ENCODE measurements around the gene HNRNPA0. TPM values are rescaled to one million over a fixed set of nuclear protein-coding genes. Genes with fewer than 3 reads are reported as not detected.

The HNRNPA0 gene
- total RNA-seq, 1 experiment from 2014 or later = 33.3 TPM

DNA sequence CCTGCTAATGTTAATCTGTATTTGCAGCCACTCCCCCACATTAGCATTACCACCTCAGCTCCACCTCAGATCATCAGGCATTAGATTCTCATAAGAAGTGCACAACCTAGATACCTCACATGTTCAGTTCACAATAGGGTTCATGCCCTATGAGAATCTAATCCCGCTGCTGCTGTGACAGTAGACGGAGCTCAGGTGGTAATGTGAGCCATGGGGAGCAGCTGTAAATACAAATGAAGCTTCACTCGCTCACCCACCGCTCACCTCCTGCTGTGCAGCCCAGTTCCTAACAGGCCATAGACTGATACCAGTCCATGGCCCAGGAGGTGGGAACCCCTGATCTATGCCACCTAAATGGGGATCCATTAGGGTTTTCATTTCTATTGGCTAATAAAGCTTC lies 6.1 kb upstream of the HNRNPA0 start:
- CTCF ChIA-PET = no interaction called here

DNA sequence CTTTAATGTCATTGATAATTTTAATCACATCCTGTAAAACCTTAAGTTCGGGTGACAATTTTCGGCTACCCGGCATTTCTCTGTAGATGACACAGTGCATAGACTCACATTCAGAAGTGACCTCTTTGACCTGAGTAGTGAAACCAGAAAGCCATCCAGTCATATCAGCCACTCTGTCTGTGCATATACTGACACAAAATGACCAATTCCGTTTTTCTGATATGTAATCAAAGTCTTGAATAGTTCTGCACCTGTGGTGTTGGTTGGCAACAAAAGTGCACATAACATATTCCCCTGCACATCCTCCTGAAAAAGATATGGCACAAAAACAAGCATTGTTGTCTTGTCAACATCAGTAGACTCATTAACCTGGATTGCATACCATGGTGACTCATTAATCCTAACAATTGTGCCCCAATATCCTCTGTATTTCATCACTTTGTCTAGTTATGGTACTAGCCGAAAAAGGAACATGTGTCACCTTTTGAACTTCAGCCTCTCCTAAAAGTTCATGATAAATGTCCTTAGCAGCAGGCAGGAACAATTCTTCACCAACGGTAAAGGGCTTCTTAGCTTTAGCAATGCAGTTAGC lies 4.6 kb upstream of the HNRNPA0 start:
- DNase-seq (ENCODE audit: low read depth, low spot score) (no peak), ATAC-seq (no peak)
- Histone ChIP-seq H3K4me1 (ENCODE audit: control insufficient read depth, insufficient read depth, low read length) (peaks cover 3% of the 10 kb centered on the region), H3K4me3 (ENCODE audit: low read depth in 2 of 2, low read length in 2 of 2) (no peak overlapping the region), H3K9me3 (ENCODE audit: control insufficient read depth, insufficient read depth, low read depth, low read length) (no peaks in the 10 kb centered on the region), H3K36me3 (ENCODE audit: control insufficient read depth, insufficient read depth, low read length) (no peaks in the 10 kb centered on the region; the same call in 1 of the 2 replicates), H3K27me3 (ENCODE audit: control insufficient read depth, insufficient read depth, low read length) (no peaks in the 10 kb centered on the region), H3K27ac (ENCODE audit: low read length) (no peak overlapping the region)
- in situ Hi-C loops (cut with HindIII; ENCODE audit: low pct_unique_long_range_greater_than_20kb, low sequenced_read_pairs) (no loop called here), intact Hi-C loops (cut with micrococcal nuclease; ENCODE audit: unreplicated experiment) (no loop called here)
- ChIA-PET CTCF (no interaction called here), POLR2A (no interaction called here)
- no TSS peak for BruUV-seq (replicated peaks)
- TF ChIP-seq SIN3A (IDR thresholded peaks at IDR 0.05; ENCODE audit: borderline replicate concordance, insufficient read depth, low read depth, low read length) = no peak
- TF ChIP-seq, protein P1, sequence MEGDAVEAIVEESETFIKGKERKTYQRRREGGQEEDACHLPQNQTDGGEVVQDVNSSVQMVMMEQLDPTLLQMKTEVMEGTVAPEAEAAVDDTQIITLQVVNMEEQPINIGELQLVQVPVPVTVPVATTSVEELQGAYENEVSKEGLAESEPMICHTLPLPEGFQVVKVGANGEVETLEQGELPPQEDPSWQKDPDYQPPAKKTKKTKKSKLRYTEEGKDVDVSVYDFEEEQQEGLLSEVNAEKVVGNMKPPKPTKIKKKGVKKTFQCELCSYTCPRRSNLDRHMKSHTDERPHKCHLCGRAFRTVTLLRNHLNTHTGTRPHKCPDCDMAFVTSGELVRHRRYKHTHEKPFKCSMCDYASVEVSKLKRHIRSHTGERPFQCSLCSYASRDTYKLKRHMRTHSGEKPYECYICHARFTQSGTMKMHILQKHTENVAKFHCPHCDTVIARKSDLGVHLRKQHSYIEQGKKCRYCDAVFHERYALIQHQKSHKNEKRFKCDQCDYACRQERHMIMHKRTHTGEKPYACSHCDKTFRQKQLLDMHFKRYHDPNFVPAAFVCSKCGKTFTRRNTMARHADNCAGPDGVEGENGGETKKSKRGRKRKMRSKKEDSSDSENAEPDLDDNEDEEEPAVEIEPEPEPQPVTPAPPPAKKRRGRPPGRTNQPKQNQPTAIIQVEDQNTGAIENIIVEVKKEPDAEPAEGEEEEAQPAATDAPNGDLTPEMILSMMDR (IDR thresholded peaks at IDR 0.05) = no peak
- TF ChIP-seq TCF7L2 (IDR thresholded peaks at IDR 0.05; ENCODE audit: low read depth, low read length) = no peak
- no peak for TF ChIP-seq POLR2AphosphoS5 (IDR thresholded peaks at IDR 0.05; ENCODE audit: low read depth, low read length)
- TF ChIP-seq, protein P2, sequence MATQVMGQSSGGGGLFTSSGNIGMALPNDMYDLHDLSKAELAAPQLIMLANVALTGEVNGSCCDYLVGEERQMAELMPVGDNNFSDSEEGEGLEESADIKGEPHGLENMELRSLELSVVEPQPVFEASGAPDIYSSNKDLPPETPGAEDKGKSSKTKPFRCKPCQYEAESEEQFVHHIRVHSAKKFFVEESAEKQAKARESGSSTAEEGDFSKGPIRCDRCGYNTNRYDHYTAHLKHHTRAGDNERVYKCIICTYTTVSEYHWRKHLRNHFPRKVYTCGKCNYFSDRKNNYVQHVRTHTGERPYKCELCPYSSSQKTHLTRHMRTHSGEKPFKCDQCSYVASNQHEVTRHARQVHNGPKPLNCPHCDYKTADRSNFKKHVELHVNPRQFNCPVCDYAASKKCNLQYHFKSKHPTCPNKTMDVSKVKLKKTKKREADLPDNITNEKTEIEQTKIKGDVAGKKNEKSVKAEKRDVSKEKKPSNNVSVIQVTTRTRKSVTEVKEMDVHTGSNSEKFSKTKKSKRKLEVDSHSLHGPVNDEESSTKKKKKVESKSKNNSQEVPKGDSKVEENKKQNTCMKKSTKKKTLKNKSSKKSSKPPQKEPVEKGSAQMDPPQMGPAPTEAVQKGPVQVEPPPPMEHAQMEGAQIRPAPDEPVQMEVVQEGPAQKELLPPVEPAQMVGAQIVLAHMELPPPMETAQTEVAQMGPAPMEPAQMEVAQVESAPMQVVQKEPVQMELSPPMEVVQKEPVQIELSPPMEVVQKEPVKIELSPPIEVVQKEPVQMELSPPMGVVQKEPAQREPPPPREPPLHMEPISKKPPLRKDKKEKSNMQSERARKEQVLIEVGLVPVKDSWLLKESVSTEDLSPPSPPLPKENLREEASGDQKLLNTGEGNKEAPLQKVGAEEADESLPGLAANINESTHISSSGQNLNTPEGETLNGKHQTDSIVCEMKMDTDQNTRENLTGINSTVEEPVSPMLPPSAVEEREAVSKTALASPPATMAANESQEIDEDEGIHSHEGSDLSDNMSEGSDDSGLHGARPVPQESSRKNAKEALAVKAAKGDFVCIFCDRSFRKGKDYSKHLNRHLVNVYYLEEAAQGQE (IDR thresholded peaks at IDR 0.05; ENCODE audit: insufficient read depth in 1 of 2, low read depth in 2 of 2, low read length in 1 of 2) = no peak

More for the DNA sequence above, 6.1 kb upstream of the HNRNPA0 start:
- Histone ChIP-seq H3K9me3 (ENCODE audit: control insufficient read depth, insufficient read depth, low read depth, low read length) (no peaks in the 10 kb centered on the region), H3K36me3 (ENCODE audit: control insufficient read depth, insufficient read depth, low read length) (no peaks in the 10 kb centered on the region), H3K27me3 (ENCODE audit: control insufficient read depth, insufficient read depth, low read length) (no peaks in the 10 kb centered on the region), H3K4me3 (ENCODE audit: low read depth in 2 of 2, low read length in 2 of 2) (no peak overlapping the region), H3K4me1 (ENCODE audit: control insufficient read depth, insufficient read depth, low read length) (peaks cover under 1% of the 10 kb centered on the region; the same call in 1 of the 2 replicates), H3K27ac (ENCODE audit: low read length) (no peak overlapping the region)
- ATAC-seq (no peak), DNase-seq (ENCODE audit: low read depth, low spot score) (no peak)
- POLR2A ChIA-PET = no interaction called here
- no TSS peak for BruUV-seq (replicated peaks)
- no peak for TF ChIP-seq TCF7L2 (IDR thresholded peaks at IDR 0.05; ENCODE audit: low read depth, low read length)
- no peak for TF ChIP-seq POLR2AphosphoS5 (IDR thresholded peaks at IDR 0.05; ENCODE audit: low read depth, low read length)
- TF ChIP-seq, protein P2 (IDR thresholded peaks at IDR 0.05; ENCODE audit: insufficient read depth in 1 of 2, low read depth in 2 of 2, low read length in 1 of 2) = no peak
- no peak for TF ChIP-seq SIN3A (IDR thresholded peaks at IDR 0.05; ENCODE audit: borderline replicate concordance, insufficient read depth, low read depth, low read length)
- TF ChIP-seq, protein P1 (IDR thresholded peaks at IDR 0.05) = no peak
- intact Hi-C loops (cut with micrococcal nuclease; ENCODE audit: unreplicated experiment) (no loop called here), in situ Hi-C loops (cut with HindIII; ENCODE audit: low pct_unique_long_range_greater_than_20kb, low sequenced_read_pairs) (no loop called here)

Data from Panc1 (cell line).